ENCODE results near the gene PRRX2.

DNA sequence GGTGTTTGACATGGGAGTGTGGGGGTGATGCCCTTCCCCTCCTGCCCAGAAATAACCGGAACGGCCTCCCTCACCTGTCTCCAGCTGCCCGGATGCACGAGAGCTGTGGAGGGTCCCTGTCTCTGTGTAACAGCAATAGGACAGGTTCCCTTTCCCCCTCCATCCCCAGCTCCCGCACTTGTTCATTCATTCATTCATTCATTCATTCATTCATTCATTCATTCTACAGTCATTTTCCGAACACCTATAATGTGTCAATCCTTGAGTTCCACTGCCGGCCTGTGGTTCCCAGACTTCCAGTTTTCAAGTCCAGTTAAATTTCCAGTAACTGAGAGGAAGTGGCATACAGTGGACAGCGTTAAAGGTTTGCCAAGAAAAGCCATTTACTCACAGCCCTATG lies 7.3 kb downstream of the PRRX2 start:
- TF ChIP-seq, protein P1, sequence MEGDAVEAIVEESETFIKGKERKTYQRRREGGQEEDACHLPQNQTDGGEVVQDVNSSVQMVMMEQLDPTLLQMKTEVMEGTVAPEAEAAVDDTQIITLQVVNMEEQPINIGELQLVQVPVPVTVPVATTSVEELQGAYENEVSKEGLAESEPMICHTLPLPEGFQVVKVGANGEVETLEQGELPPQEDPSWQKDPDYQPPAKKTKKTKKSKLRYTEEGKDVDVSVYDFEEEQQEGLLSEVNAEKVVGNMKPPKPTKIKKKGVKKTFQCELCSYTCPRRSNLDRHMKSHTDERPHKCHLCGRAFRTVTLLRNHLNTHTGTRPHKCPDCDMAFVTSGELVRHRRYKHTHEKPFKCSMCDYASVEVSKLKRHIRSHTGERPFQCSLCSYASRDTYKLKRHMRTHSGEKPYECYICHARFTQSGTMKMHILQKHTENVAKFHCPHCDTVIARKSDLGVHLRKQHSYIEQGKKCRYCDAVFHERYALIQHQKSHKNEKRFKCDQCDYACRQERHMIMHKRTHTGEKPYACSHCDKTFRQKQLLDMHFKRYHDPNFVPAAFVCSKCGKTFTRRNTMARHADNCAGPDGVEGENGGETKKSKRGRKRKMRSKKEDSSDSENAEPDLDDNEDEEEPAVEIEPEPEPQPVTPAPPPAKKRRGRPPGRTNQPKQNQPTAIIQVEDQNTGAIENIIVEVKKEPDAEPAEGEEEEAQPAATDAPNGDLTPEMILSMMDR (conservative IDR thresholded peaks at IDR 0.05; ENCODE audit: low read depth, low read length) = no peak
- TF ChIP-seq EZH2 (IDR thresholded peaks at IDR 0.05; ENCODE audit: borderline replicate concordance, low read depth, low read length, poor library complexity, severe bottlenecking) = no peak
